Esophagus (tissue), 2 donors: ENCODE data around the gene NBEAL2. TPM values are rescaled to one million over a fixed set of nuclear protein-coding genes. Genes with fewer than 3 reads are reported as not detected.
"Not testable (repeated sequence)": the region's sequence is repeated elsewhere in the genome, so short reads cannot be mapped to it uniquely, and the experiment has no call there.

Source experiments
- H3K27ac ChIP-seq, 2 donors: one replicate each; pipeline ENCODE4 v1.5.1; 2013; ENCODE audit warnings: low read depth in 2 of 2, mild to moderate bottlenecking in 2 of 2, inconsistent platforms in 1 of 2, low read length in 1 of 2, moderate library complexity in 1 of 2
- H3K27me3 ChIP-seq, 2 donors: one replicate each; pipeline ENCODE4 v1.6.1; 2013; ENCODE audit warnings: low read length in 2 of 2, control low read depth in 1 of 2, mild to moderate bottlenecking in 1 of 2; ENCODE audit not compliant: insufficient read depth in 2 of 2, control insufficient read depth in 1 of 2
- H3K36me3 ChIP-seq, 2 donors: one replicate each; pipeline ENCODE4 v1.6.1; 2013; ENCODE audit warnings: low read length in 1 of 2; ENCODE audit not compliant: control insufficient read depth in 2 of 2, insufficient read depth in 2 of 2
- H3K4me1 ChIP-seq, 2 donors: one replicate each; pipeline ENCODE4 v1.6.1; 2013; ENCODE audit warnings: low read length in 1 of 2; ENCODE audit not compliant: control insufficient read depth in 2 of 2, insufficient read depth in 2 of 2
- H3K4me3 ChIP-seq, 2 donors: one replicate each; pipeline ENCODE4 v1.5.1; 2013; ENCODE audit warnings: low read length in 2 of 2, mild to moderate bottlenecking in 2 of 2, low read depth in 1 of 2, moderate library complexity in 1 of 2
- H3K9me3 ChIP-seq, 2 donors: one replicate each; pipeline ENCODE4 v1.6.1; 2013; ENCODE audit warnings: mild to moderate bottlenecking in 2 of 2, low read depth in 1 of 2, low read length in 1 of 2, moderate library complexity in 1 of 2; ENCODE audit not compliant: control insufficient read depth in 2 of 2, insufficient read depth in 1 of 2
- WGBS, 2 donors: extraction: QIAGEN DNeasy Blood & Tissue Kit; methylation state at CpG; one replicate each; pipeline ENCODE4 v1.1.7; 2013; 5-methylcytosine and 5-hydroxymethylcytosine counted together
- polyA plus RNA-seq, 2 donors: library from polyadenylated mRNA; stranded (reverse); fragments of 200-250 nt; gene quantifications; one replicate each; pipeline ENCODE4 v1.2.3, GENCODE V29; 2013
- donor health status: healthy with polysubstance abuse.
- donor health status: Bipolar disorder and iron deficiency.

NBEAL2 gene
- polyA plus RNA-seq, 2 donors, result 173 to 211 TPM

DNA sequence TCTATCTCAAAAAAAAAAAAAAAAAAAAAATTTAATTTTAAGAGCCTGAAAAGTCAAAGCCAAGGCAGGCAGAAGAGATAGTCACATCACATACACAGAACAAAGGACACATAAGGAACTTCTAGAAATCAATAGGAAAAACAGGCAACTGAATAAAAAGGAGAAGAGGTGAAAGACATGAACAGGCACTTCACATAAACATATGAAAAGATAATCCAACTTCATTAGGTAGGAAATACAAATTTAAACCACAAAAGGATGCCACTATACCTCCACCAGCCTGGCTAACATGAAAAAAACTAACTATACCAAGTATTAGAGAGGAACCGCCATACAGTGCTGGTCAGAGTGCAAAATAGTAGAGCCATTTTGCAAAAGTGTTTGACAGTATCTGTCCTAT is 17.0 kb upstream of the NBEAL2 start:
- Histone ChIP-seq H3K9me3 (no peaks in the 10 kb centered on the region), H3K4me1 (peaks cover 19 to 36% of the 10 kb centered on the region in 2 donors), H3K27ac (no peak overlapping the region), H3K4me3 (no peak overlapping the region), H3K36me3 (peaks cover 0 to 5% of the 10 kb centered on the region in 2 donors), H3K27me3 (no peaks in the 10 kb centered on the region)
- WGBS, 2 donors, result 95 to 100% methylated on average over 1 of the region's 1 CpG

DNA sequence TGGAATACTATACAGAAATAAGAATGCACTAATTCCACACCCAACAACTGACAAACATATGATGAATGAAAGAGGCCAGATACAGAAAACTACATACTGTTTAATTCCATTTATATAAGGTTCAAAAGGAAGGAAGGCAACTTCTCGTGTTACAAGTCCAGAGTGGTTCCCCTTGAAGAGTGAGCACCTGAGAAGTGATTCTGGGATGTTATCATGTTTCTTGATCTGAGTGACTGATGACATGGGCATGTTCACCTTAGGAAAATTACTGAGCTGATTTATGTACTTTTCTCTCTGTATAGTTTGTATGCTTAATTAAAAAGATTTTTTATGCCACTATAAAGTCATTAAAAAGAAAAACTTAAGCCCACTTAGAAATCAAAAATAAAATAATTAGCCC is 16.5 kb upstream of the NBEAL2 start:
- H3K27me3 ChIP-seq, result no peaks in the 10 kb centered on the region
- no peak overlapping the region for H3K4me3 ChIP-seq
- H3K9me3 ChIP-seq, result no peaks in the 10 kb centered on the region
- H3K27ac ChIP-seq, result no peak overlapping the region
- 84 to 86% methylated on average over 1 of the region's 1 CpG for WGBS, 2 donors
- H3K36me3 ChIP-seq, result peaks cover 0 to 5% of the 10 kb centered on the region in 2 donors
- peaks cover 19 to 37% of the 10 kb centered on the region in 2 donors for H3K4me1 ChIP-seq

DNA sequence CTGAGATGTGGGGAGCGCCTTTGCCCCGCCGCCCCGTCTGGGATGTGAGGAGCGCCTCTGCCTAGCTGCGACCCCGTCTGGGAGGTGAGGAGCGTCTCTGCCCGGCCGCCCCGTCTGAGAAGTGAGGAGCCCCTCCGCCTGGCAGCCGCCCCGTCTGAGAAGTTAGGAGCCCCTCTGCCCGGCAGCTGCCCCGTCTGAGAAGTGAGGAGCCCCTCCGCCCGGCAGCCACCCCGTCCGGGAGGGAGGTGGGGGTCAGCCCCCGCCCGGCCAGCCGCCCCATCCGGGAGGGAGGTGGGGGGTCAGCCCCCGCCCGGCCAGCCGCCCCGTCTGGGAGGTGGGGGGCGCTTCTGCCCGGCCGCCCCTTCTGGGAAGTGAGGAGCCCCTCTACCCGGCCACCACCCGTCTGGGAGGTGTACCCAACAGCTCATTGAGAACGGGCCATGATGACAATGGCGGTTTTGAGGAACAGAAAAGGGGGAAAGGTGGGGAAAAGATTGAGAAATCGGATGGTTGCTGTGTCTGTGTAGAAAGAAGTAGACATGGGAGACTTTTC is 15.4 kb upstream of the NBEAL2 start:
- 90 to 95% methylated on average over 25 to 36 of the region's 36 CpGs for WGBS, 2 donors
- not testable (repeated sequence) for H3K27me3 ChIP-seq, H3K9me3 ChIP-seq, H3K36me3 ChIP-seq, H3K27ac ChIP-seq, H3K4me3 ChIP-seq
- H3K4me1 ChIP-seq, result peaks cover 22 to 41% of the 10 kb centered on the region in 2 donors

DNA sequence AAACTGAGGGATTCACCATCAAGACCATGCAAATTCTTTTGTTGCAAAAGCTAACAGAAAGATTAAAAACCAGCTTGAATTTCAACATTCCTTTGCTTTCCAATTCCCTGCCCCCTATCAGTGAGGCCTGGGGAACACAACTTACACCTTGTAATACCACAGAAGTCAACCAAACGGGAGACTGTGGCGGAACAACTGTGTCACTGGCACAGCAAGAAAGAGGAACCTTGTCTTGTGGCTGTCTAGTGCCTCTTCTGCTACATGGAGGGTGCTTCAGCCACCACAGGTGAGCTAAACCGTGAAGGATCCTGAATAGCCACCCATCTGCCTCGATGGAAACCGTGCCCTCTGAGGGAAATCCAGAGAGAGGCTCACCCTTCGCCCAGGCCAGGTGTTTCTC is 14.3 kb upstream of the NBEAL2 start:
- Histone ChIP-seq H3K9me3 (no peaks in the 10 kb centered on the region), H3K27me3 (no peaks in the 10 kb centered on the region), H3K4me3 (no peak overlapping the region), H3K36me3 (peaks cover 0 to 2% of the 10 kb centered on the region in 2 donors), H3K4me1 (peaks cover 14 to 32% of the 10 kb centered on the region in 2 donors), H3K27ac (peak overlapping the region in 1 of 2 donors; percentile 8)
- WGBS, 2 donors, result 69 to 70% methylated on average over 6 of the region's 6 CpGs

DNA sequence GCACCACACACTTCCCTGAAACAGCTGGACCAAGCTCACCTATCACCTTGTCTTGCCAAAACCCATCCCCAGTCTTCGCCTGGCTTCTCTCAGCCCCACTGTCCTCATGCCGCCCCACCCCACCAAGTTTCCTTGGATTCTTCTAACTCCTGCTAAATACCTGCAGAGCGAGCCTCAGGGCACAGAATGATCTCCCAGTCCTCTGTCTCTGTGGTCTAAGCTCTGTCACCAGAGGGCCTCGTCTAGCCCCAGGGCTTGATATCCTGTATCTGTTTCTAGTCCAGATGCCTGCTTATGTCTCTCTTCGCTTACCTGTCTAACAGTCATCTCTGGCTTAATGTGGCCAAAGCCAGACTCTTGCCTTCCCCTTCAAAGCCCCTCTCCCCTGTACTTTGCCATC is 12.7 kb upstream of the NBEAL2 start:
- Histone ChIP-seq H3K27ac (peak overlapping the region; percentile 40 to 90), H3K4me1 (peaks cover 19 to 34% of the 10 kb centered on the region in 2 donors), H3K9me3 (no peaks in the 10 kb centered on the region), H3K36me3 (peaks cover 0 to 8% of the 10 kb centered on the region in 2 donors), H3K27me3 (no peaks in the 10 kb centered on the region), H3K4me3 (no peak overlapping the region)
- WGBS, 2 donors, result 75 to 80% methylated on average over 5 of the region's 5 CpGs

DNA sequence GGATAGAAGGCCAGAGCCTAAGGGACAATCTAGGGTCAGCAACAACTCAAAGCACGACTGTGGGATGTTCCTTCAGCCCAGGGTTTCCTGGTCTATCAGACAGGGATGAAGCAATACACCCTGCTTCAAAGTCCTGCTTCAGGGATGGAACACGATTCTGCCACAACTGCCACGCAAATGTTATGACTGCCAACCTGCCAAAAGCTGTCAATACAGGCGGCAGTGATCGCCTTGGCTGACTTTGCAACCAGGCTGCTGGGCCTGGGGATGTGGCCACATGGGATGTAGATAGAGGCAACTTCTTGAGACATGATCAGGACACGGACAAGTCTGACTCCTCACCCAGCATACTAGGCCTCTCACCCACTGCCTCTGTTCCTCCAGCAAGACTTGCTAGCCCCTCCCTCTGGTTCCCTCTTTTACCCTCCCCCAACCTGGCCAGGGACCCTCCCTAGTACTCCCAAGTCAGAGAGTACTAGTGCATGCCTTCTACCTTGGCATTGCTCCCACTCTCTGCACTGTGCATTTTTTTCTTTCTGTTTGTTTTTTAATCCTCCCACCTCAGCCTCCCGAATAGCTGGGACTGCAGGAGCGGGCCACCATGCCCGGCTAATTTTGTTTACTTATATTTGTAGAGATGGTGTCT is 10.6 kb upstream of the NBEAL2 start:
- H3K4me3 ChIP-seq, result no peak overlapping the region
- peaks cover 0 to 8% of the 10 kb centered on the region in 2 donors for H3K36me3 ChIP-seq
- H3K9me3 ChIP-seq, result no peaks in the 10 kb centered on the region
- WGBS, 2 donors, result 49 to 50% methylated on average over 9 of the region's 9 CpGs
- H3K4me1 ChIP-seq, result peaks cover 19 to 34% of the 10 kb centered on the region in 2 donors
- no peaks in the 10 kb centered on the region for H3K27me3 ChIP-seq
- no peak overlapping the region for H3K27ac ChIP-seq

DNA sequence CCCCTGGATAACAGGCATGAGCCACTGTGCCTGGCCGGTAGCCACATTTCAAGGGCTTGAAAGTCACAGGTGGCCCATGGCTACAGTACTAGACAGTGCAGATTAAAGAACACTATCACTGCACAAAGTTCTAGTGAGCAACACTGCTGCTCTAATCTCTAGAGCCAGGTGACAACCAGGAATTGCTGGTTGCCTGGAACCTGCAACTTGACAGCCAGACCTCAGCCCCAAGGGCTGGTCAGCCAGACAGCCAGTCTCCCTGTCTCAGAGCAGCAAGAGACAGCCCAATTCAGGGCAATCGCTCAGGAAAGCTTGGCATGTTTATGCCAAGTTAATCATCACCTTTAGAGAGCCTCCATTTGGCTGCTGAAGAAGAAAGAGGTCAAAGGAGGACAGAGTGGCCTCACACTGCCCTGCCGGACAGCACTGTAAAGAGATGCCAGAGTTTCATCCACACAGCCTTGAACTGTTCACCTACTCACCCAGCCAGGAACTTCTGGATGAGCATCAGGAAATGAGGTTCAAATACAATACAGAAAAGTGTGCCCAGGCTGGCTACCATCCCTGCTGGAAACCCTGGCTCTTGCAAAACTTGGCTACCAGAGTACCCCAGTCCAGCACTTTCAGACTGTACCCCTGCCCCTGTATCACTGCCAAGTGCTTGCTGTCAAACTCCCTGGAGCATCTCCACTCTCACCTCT is 8.9 kb upstream of the NBEAL2 start:
- Histone ChIP-seq H3K4me1 (peaks cover 16 to 32% of the 10 kb centered on the region in 2 donors), H3K27me3 (no peaks in the 10 kb centered on the region), H3K36me3 (peaks cover 0 to 8% of the 10 kb centered on the region in 2 donors), H3K4me3 (no peak overlapping the region), H3K27ac (peak overlapping the region; percentile 5 to 79), H3K9me3 (no peaks in the 10 kb centered on the region)
- WGBS, 2 donors, result 33 to 40% methylated on average over 3 of the region's 3 CpGs

DNA sequence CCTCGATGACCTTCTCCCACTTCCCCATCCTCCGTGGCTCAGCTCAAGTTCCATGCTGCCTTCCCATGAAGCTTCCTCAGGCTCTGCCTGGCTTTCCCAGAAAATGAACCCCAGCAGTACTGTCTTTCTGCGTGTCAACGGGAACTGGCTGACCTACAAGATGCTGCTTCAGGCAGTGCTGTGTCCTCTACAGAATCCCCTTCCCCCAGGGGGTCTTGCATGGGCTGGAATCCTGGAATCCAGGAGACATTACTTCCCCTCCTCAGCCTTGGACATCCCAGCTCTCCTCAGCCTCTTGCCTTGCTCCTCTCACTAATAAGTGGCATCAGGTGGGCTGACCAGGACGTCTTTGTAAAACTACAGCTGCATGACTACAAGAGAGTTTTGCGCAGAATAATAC is 8.3 kb upstream of the NBEAL2 start:
- Histone ChIP-seq H3K4me3 (no peak overlapping the region), H3K36me3 (peaks cover 0 to 6% of the 10 kb centered on the region in 2 donors), H3K27me3 (no peaks in the 10 kb centered on the region), H3K9me3 (no peaks in the 10 kb centered on the region), H3K27ac (peak overlapping the region in 1 of 2 donors; percentile 79), H3K4me1 (peaks cover 16 to 29% of the 10 kb centered on the region in 2 donors)
- 54 to 65% methylated on average over 6 of the region's 6 CpGs for whole genome bisulfite sequencing, 2 donors

DNA sequence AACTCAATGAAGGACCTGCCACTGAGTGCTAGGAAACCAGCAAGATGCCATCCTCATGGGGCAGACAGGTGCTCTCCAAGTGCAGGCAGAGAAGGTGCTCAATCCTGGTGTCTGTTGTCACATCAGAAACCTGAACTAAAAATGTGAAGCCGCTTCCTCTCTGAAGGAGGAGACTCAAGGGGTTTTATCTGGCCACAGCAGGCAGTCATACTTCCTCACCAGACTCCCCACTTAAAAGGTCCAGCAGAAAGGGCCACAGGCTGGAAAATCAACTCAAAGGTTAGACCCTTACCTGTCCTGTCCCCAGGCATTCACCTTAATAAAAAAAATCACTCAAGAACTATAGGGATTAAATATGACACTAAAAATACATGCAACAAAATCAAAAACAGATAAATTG is 7.7 kb upstream of the NBEAL2 start:
- peaks cover 0 to 6% of the 10 kb centered on the region in 2 donors for H3K36me3 ChIP-seq
- no peak overlapping the region for H3K4me3 ChIP-seq
- no peak overlapping the region for H3K27ac ChIP-seq
- H3K9me3 ChIP-seq, result no peaks in the 10 kb centered on the region
- peaks cover 14 to 25% of the 10 kb centered on the region in 2 donors for H3K4me1 ChIP-seq
- no peaks in the 10 kb centered on the region for H3K27me3 ChIP-seq
- 83 to 86% methylated on average over 1 of the region's 1 CpG for WGBS, 2 donors
